Measurements from ENCODE around the gene RBBP4. TPM values are rescaled to one million over a fixed set of nuclear protein-coding genes. Genes with fewer than 3 reads are reported as not detected.

RBBP4 gene
- total RNA-seq, 1 donor from 2014 or later: 186 TPM

- Histone ChIP-seq H2AFZ (ENCODE audit: low read depth, low read length) (no peak overlapping the region), H3K9me3 (ENCODE audit: insufficient read depth, low read depth, low read length) (no peaks in the 10 kb centered on the region), H3K79me2 (ENCODE audit: insufficient read depth, low read length) (peaks cover 54% of the 10 kb centered on the region), H3K9ac (ENCODE audit: low read length) (peak overlapping the region; percentile 99), H3K27me3 (ENCODE audit: insufficient read depth, low read length) (no peaks in the 10 kb centered on the region), H3K4me3 (ENCODE audit: insufficient read depth, low read depth, low read length) (peak overlapping the region; percentile 70), H3K4me2 (ENCODE audit: low read length) (peak overlapping the region; percentile 96), H4K20me1 (ENCODE audit: insufficient read depth, low read length) (peaks cover 27% of the 10 kb centered on the region), H3K36me3 (ENCODE audit: insufficient read depth, low read length) (peaks cover 2% of the 10 kb centered on the region), H3K4me1 (ENCODE audit: insufficient read depth, low read length) (peaks cover 39% of the 10 kb centered on the region), H3K27ac (ENCODE audit: low read depth, low read length) (peak overlapping the region; percentile 99)
- Mint-ChIP-seq H3K36me3 (ENCODE audit: low read depth, unreplicated experiment) (peaks cover 8% of the 10 kb centered on the region), H3K27me3 (ENCODE audit: low read depth, unreplicated experiment) (no peaks in the 10 kb centered on the region), H3K27ac (ENCODE audit: unreplicated experiment) (peak overlapping the region; percentile 90), H3K4me1 (ENCODE audit: low read depth, unreplicated experiment) (peaks cover 24% of the 10 kb centered on the region), H3K9me3 (ENCODE audit: unreplicated experiment) (no peaks in the 10 kb centered on the region), H3K4me3 (ENCODE audit: unreplicated experiment) (peak overlapping the region; percentile 88)
- TF ChIP-seq EZH2 (IDR thresholded peaks at IDR 0.05; ENCODE audit: insufficient read depth, low read length) (no peak), CTCF (IDR thresholded peaks at IDR 0.05; ENCODE audit: insufficient read depth, low read depth, low read length) (no peak)
- DNase-seq (ENCODE audit: low read depth) (peak; percentile 33), FAIRE-seq (no peak)
Observed at GRCh38 chr1:32701951-32702598, 51.1 kb downstream of the RBBP4 start.

GRCh38 chr1:32702599-32703478, 51.8 kb downstream of the RBBP4 start, which contains the start of gene SYNC:
Gene SYNC, minus strand, starts transcription at chr1:32702770. Its CDS starts 110 bp downstream, at chr1:32702660.
- Mint-ChIP-seq H3K27ac (ENCODE audit: unreplicated experiment) (peak within 1 kb of the TSS; percentile 90), H3K4me1 (ENCODE audit: low read depth, unreplicated experiment) (peaks cover 27% of the 10 kb centered on the region), H3K4me3 (ENCODE audit: unreplicated experiment) (peak within 1 kb of the TSS; percentile 88), H3K36me3 (ENCODE audit: low read depth, unreplicated experiment) (peaks cover 8% of the 10 kb centered on the region), H3K9me3 (ENCODE audit: unreplicated experiment) (no peaks in the 10 kb centered on the region), H3K27me3 (ENCODE audit: low read depth, unreplicated experiment) (no peaks in the 10 kb centered on the region)
- H4K20me1 ChIP-seq (ENCODE audit: insufficient read depth, low read length): peaks cover 21% of the 10 kb centered on the region
- H2AFZ ChIP-seq (ENCODE audit: low read depth, low read length): peak within 1 kb of the TSS; percentile 33
- H3K4me1 ChIP-seq (ENCODE audit: insufficient read depth, low read length): peaks cover 39% of the 10 kb centered on the region
- H3K4me2 ChIP-seq (ENCODE audit: low read length): peak within 1 kb of the TSS; percentile 96
- H3K4me3 ChIP-seq (ENCODE audit: insufficient read depth, low read depth, low read length): peak within 1 kb of the TSS; percentile 70
- peak within 1 kb of the TSS; percentile 99 for H3K9ac ChIP-seq (ENCODE audit: low read length)
- H3K79me2 ChIP-seq (ENCODE audit: insufficient read depth, low read length): peaks cover 47% of the 10 kb centered on the region
- no peaks in the 10 kb centered on the region for H3K36me3 ChIP-seq (ENCODE audit: insufficient read depth, low read length)
- peak within 1 kb of the TSS; percentile 99 for H3K27ac ChIP-seq (ENCODE audit: low read depth, low read length)
- H3K9me3 ChIP-seq (ENCODE audit: insufficient read depth, low read depth, low read length): no peaks in the 10 kb centered on the region
- H3K27me3 ChIP-seq (ENCODE audit: insufficient read depth, low read length): no peaks in the 10 kb centered on the region
- no peak for TF ChIP-seq CTCF (IDR thresholded peaks at IDR 0.05; ENCODE audit: insufficient read depth, low read depth, low read length)
- no peak for TF ChIP-seq EZH2 (IDR thresholded peaks at IDR 0.05; ENCODE audit: insufficient read depth, low read length)
- FAIRE-seq: no peak
- peak; percentile 81 for DNase-seq (ENCODE audit: low read depth)
